RWPE2 (cell line): ENCODE data around the gene EGFR.

ENCODE experiments used
- ATAC-seq: fragments of 200-7000 bp; cut with Tn5 transposase; 3 replicates; pipeline ENCODE4 v1.9.1; 2021; ENCODE audit warnings: low read depth
- DNase-seq: peaks from one replicate; pipeline ENCODE4 v3.0.0-alpha.2; 2020; ENCODE audit warnings: low spot score
- H3K27ac ChIP-seq: fragments of 450-650 bp; 2 replicates; pipeline ENCODE4 v1.5.1; 2017; ENCODE audit warnings: mild to moderate bottlenecking; ENCODE audit not compliant: poor library complexity, severe bottlenecking
- H3K27me3 ChIP-seq: fragments of 250-450 bp; sonication (Bioruptor Pico); 2 replicates; pipeline ENCODE4 v1.5.1; 2021; ENCODE audit warnings: mild to moderate bottlenecking, moderate library complexity; ENCODE audit not compliant: insufficient read depth, poor library complexity, severe bottlenecking
- H3K36me3 ChIP-seq: fragments of 250-450 bp; sonication (Bioruptor Pico); 2 replicates; pipeline ENCODE4 v1.5.1; 2020; ENCODE audit warnings: low read depth, mild to moderate bottlenecking, moderate library complexity
- H3K4me1 ChIP-seq: fragments of 250-450 bp; sonication (Bioruptor Pico); 2 replicates; pipeline ENCODE4 v1.5.1; 2021; ENCODE audit warnings: mild to moderate bottlenecking, moderate library complexity; ENCODE audit not compliant: insufficient read depth, poor library complexity, severe bottlenecking
- H3K4me3 ChIP-seq: fragments of 250-450 bp; sonication (Bioruptor Pico); 2 replicates; pipeline ENCODE4 v1.5.1; 2021; ENCODE audit warnings: mild to moderate bottlenecking, moderate library complexity; ENCODE audit not compliant: severe bottlenecking
- H3K9me3 ChIP-seq: fragments of 250-450 bp; sonication (Bioruptor Pico); 2 replicates; pipeline ENCODE4 v1.5.1; 2021; ENCODE audit warnings: mild to moderate bottlenecking, moderate library complexity; ENCODE audit not compliant: severe bottlenecking
- TF ChIP-seq, protein P1 (sequence below): fragments of 450-650 bp; IDR thresholded peaks from one replicate; pipeline ENCODE4 v1.5.1; 2017; ENCODE audit warnings: mild to moderate bottlenecking, moderate library complexity; ENCODE audit not compliant: poor library complexity, severe bottlenecking

Gene EGFR

DNA sequence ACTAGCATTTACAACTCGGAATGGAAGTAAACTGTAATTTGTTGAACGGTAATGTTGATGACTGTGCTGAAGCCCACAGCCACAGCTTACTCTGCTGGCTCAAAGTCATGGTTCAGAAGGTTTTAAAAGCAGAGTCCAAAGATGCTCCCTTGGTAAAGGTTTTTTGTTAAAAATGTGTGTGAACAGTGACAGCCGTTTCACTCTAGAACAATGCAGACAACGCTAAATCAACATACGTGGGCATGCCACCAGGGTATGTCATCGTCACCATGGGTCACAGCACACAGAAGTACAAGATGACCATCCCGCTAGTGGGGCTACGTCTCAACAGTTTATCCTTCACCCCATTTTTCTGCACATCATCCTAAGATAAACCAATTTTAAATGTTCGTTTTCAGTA is 239.8 kb downstream of the EGFR start:
- no peaks in the 10 kb centered on the region for H3K36me3 ChIP-seq
- no peaks in the 10 kb centered on the region for H3K4me1 ChIP-seq
- no peak for ATAC-seq
- no peak for DNase-seq
- no peak overlapping the region for H3K27ac ChIP-seq
- peaks cover 1% of the 10 kb centered on the region for H3K9me3 ChIP-seq
- H3K4me3 ChIP-seq, result no peak overlapping the region
- TF ChIP-seq, protein P1, sequence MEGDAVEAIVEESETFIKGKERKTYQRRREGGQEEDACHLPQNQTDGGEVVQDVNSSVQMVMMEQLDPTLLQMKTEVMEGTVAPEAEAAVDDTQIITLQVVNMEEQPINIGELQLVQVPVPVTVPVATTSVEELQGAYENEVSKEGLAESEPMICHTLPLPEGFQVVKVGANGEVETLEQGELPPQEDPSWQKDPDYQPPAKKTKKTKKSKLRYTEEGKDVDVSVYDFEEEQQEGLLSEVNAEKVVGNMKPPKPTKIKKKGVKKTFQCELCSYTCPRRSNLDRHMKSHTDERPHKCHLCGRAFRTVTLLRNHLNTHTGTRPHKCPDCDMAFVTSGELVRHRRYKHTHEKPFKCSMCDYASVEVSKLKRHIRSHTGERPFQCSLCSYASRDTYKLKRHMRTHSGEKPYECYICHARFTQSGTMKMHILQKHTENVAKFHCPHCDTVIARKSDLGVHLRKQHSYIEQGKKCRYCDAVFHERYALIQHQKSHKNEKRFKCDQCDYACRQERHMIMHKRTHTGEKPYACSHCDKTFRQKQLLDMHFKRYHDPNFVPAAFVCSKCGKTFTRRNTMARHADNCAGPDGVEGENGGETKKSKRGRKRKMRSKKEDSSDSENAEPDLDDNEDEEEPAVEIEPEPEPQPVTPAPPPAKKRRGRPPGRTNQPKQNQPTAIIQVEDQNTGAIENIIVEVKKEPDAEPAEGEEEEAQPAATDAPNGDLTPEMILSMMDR, result no peak
- H3K27me3 ChIP-seq, result no peaks in the 10 kb centered on the region

- no peak overlapping the region for H3K27ac ChIP-seq
- H3K27me3 ChIP-seq, result no peaks in the 10 kb centered on the region
- no peaks in the 10 kb centered on the region for H3K4me1 ChIP-seq
- no peak for DNase-seq
- TF ChIP-seq, protein P1, result no peak
- ATAC-seq, result no peak
- peaks cover 1% of the 10 kb centered on the region for H3K9me3 ChIP-seq
- H3K4me3 ChIP-seq, result no peak overlapping the region
- no peaks in the 10 kb centered on the region for H3K36me3 ChIP-seq
Observed at GRCh38 chr7:55260171-55260570, 241.4 kb downstream of the EGFR start.

- TF ChIP-seq, protein P1, result no peak
- Histone ChIP-seq H3K27ac (no peak overlapping the region), H3K36me3 (no peaks in the 10 kb centered on the region)
Observed at GRCh38 chr7:55260676-55261385, 242.0 kb downstream of the EGFR start.

More at GRCh38 chr7:55260676-55261385, 242.0 kb downstream of the EGFR start:
- Histone ChIP-seq H3K4me3 (no peak overlapping the region), H3K4me1 (no peaks in the 10 kb centered on the region), H3K9me3 (peaks cover 1% of the 10 kb centered on the region), H3K27me3 (no peaks in the 10 kb centered on the region)
- ATAC-seq (no peak), DNase-seq (no peak)
